ENCODE data around the gene TSPEAR.

Gene TSPEAR

GRCh38 chr21:44751799-44752636, 40.6 kb upstream of the TSPEAR start:
- no peak overlapping the region for H3K4me3 ChIP-seq (ENCODE audit: low read depth, low read length)
- TF ChIP-seq POLR2A (IDR thresholded peaks at IDR 0.05; ENCODE audit: extremely low read depth, insufficient read length) (no peak), MYC (IDR thresholded peaks at IDR 0.05; ENCODE audit: low read depth, low read length) (no peak), CTCF (IDR thresholded peaks at IDR 0.05; ENCODE audit: low read depth, low read length) (no peak), MAX (IDR thresholded peaks at IDR 0.05; ENCODE audit: low read depth, low read length) (no peak)
- no peak for DNase-seq (ENCODE audit: low read depth)

GRCh38 chr21:44751186-44751798, 39.9 kb upstream of the TSPEAR start:
- DNase-seq (ENCODE audit: low read depth) = no peak
- H3K4me3 ChIP-seq (ENCODE audit: low read depth, low read length) = no peak overlapping the region
- TF ChIP-seq POLR2A (IDR thresholded peaks at IDR 0.05; ENCODE audit: extremely low read depth, insufficient read length) = no peak
- TF ChIP-seq MYC (IDR thresholded peaks at IDR 0.05; ENCODE audit: low read depth, low read length) = no peak
- TF ChIP-seq MAX (IDR thresholded peaks at IDR 0.05; ENCODE audit: low read depth, low read length) = no peak
- TF ChIP-seq CTCF (IDR thresholded peaks at IDR 0.05; ENCODE audit: low read depth, low read length) = no peak

GRCh38 chr21:44750675-44751025, 39.3 kb upstream of the TSPEAR start:
- DNase-seq (ENCODE audit: low read depth) = no peak
- no peak overlapping the region for H3K4me3 ChIP-seq (ENCODE audit: low read depth, low read length)
- no peak for TF ChIP-seq POLR2A (IDR thresholded peaks at IDR 0.05; ENCODE audit: extremely low read depth, insufficient read length)
- TF ChIP-seq MYC (IDR thresholded peaks at IDR 0.05; ENCODE audit: low read depth, low read length) = no peak
- TF ChIP-seq MAX (IDR thresholded peaks at IDR 0.05; ENCODE audit: low read depth, low read length) = no peak
- no peak for TF ChIP-seq CTCF (IDR thresholded peaks at IDR 0.05; ENCODE audit: low read depth, low read length)

GRCh38 chr21:44749759-44750674, 38.6 kb upstream of the TSPEAR start:
- no peak overlapping the region for H3K4me3 ChIP-seq (ENCODE audit: low read depth, low read length)
- DNase-seq (ENCODE audit: low read depth) = no peak
- TF ChIP-seq CTCF (IDR thresholded peaks at IDR 0.05; ENCODE audit: low read depth, low read length) (no peak), MYC (IDR thresholded peaks at IDR 0.05; ENCODE audit: low read depth, low read length) (no peak), MAX (IDR thresholded peaks at IDR 0.05; ENCODE audit: low read depth, low read length) (no peak), POLR2A (IDR thresholded peaks at IDR 0.05; ENCODE audit: extremely low read depth, insufficient read length) (no peak)

- no peak for DNase-seq (ENCODE audit: low read depth)
- no peak for TF ChIP-seq CTCF (IDR thresholded peaks at IDR 0.05; ENCODE audit: low read depth, low read length)
- no peak for TF ChIP-seq POLR2A (IDR thresholded peaks at IDR 0.05; ENCODE audit: extremely low read depth, insufficient read length)
- no peak for TF ChIP-seq MAX (IDR thresholded peaks at IDR 0.05; ENCODE audit: low read depth, low read length)
- TF ChIP-seq MYC (IDR thresholded peaks at IDR 0.05; ENCODE audit: low read depth, low read length) = no peak
- no peak overlapping the region for H3K4me3 ChIP-seq (ENCODE audit: low read depth, low read length)
Observed at GRCh38 chr21:44749116-44749758, 37.9 kb upstream of the TSPEAR start.

Data from NB4 (cell line).